A673 (cell line): ENCODE measurements around the gene SAMHD1. TPM values are rescaled to one million over a fixed set of nuclear protein-coding genes. Genes with fewer than 3 reads are reported as not detected.
"Not testable (repeated sequence)": the region's sequence is repeated elsewhere in the genome, so short reads cannot be mapped to it uniquely, and the experiment has no call there.

Experiments
- BruUV-seq: library from RNA; stranded (reverse); fragments of 400-500 nt; replicated peaks from 2 replicates; lab custom pipeline; 2021; lab: Mats Ljungman, UMichigan
- CTCF ChIA-PET: fragments of 300-600 bp; sonication (Branson Sonifier 250); formaldehyde crosslinking; loops from one replicate; lab custom pipeline; 2022; ENCODE audit warnings: antibody characterized with exemption; lab: Charles Lee
- POLR2A ChIA-PET: fragments of 300-600 bp; sonication (Branson Sonifier 250); formaldehyde crosslinking; loops from one replicate; lab custom pipeline; 2022; ENCODE audit warnings: antibody characterized with exemption; ENCODE audit not compliant: low non-redundant PET; lab: Charles Lee
- DNase-seq: peaks from one replicate; pipeline ENCODE4 v3.0.0-alpha.2; 2015; ENCODE audit warnings: low spot score
- H3K27ac ChIP-seq: fragments of 200-600 bp; sonication (generic); 2 replicates; pipeline ENCODE4 v1.5.1; 2016; ENCODE audit warnings: mixed run types, low read depth, mild to moderate bottlenecking, mixed read lengths, antibody characterized with exemption, low read length; ENCODE audit not compliant: poor library complexity, severe bottlenecking
- H3K27me3 ChIP-seq: fragments of 200-600 bp; sonication (generic); replicated peaks from 2 replicates; pipeline ENCODE4 v1.6.1; 2017; ENCODE audit warnings: mixed run types, low read depth, mild to moderate bottlenecking, mixed read lengths, antibody characterized with exemption, low read length; ENCODE audit not compliant: insufficient read depth, poor library complexity
- H3K36me3 ChIP-seq: fragments of 200-600 bp; sonication (generic); 2 replicates; pipeline ENCODE4 v1.6.1; 2016; ENCODE audit warnings: mixed run types, mild to moderate bottlenecking, mixed read lengths, antibody characterized with exemption, low read length; ENCODE audit not compliant: insufficient read depth, poor library complexity, severe bottlenecking
- H3K4me1 ChIP-seq: fragments of 200-600 bp; sonication (generic); 2 replicates; pipeline ENCODE4 v1.6.1; 2017; ENCODE audit warnings: mixed run types, mild to moderate bottlenecking, mixed read lengths, antibody characterized with exemption, low read length; ENCODE audit not compliant: insufficient read depth, poor library complexity, severe bottlenecking
- H3K4me3 ChIP-seq: fragments of 200-600 bp; sonication (generic); 2 replicates; pipeline ENCODE4 v1.5.1; 2016; ENCODE audit warnings: low read depth, mixed run types, mild to moderate bottlenecking, mixed read lengths, low read length; ENCODE audit not compliant: poor library complexity, severe bottlenecking
- H3K9me3 ChIP-seq: fragments of 200-600 bp; sonication (generic); 2 replicates; pipeline ENCODE4 v1.6.1; 2016; ENCODE audit warnings: mixed run types, low read depth, mild to moderate bottlenecking, mixed read lengths, antibody characterized with exemption, low read length; ENCODE audit not compliant: poor library complexity, severe bottlenecking
- EZH2 ChIP-seq: fragments of 200-600 bp; sonication (generic); IDR thresholded peaks from 2 replicates; pipeline ENCODE4 v1.6.1; 2017; ENCODE audit warnings: borderline replicate concordance, low read depth, mild to moderate bottlenecking, mixed read lengths, antibody characterized with exemption, low read length; ENCODE audit not compliant: poor library complexity, severe bottlenecking
- intact Hi-C: fragments of 100-400 bp; cut with micrococcal nuclease; formaldehyde crosslinking; loops from one replicate; pipeline ENCODE4 v1.10.0; 2022; ENCODE audit not compliant: unreplicated experiment
- total RNA-seq: library from RNA; stranded (reverse); gene quantifications from 2 replicates; pipeline ENCODE4 v1.2.3, GENCODE V29; 2021
- TF ChIP-seq, protein P1 (sequence below): fragments of 300-800, 200-600 bp; sonication (generic); conservative IDR thresholded peaks from 2 replicates; pipeline ENCODE4 v1.5.1; 2017; ENCODE audit warnings: low read depth, mild to moderate bottlenecking, antibody characterized with exemption, low read length, moderate library complexity, mixed read lengths

SAMHD1 gene
- total RNA-seq, 1 experiment from 2014 or later: 10.9 TPM

- POLR2A ChIA-PET: no interaction called here
- TF ChIP-seq, protein P1, sequence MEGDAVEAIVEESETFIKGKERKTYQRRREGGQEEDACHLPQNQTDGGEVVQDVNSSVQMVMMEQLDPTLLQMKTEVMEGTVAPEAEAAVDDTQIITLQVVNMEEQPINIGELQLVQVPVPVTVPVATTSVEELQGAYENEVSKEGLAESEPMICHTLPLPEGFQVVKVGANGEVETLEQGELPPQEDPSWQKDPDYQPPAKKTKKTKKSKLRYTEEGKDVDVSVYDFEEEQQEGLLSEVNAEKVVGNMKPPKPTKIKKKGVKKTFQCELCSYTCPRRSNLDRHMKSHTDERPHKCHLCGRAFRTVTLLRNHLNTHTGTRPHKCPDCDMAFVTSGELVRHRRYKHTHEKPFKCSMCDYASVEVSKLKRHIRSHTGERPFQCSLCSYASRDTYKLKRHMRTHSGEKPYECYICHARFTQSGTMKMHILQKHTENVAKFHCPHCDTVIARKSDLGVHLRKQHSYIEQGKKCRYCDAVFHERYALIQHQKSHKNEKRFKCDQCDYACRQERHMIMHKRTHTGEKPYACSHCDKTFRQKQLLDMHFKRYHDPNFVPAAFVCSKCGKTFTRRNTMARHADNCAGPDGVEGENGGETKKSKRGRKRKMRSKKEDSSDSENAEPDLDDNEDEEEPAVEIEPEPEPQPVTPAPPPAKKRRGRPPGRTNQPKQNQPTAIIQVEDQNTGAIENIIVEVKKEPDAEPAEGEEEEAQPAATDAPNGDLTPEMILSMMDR: no peak
- TF ChIP-seq EZH2: no peak
- Histone ChIP-seq H3K9me3 (peaks cover 6% of the 10 kb centered on the region), H3K27me3 (no peaks in the 10 kb centered on the region), H3K27ac (no peak overlapping the region), H3K4me3 (no peak overlapping the region), H3K4me1 (no peaks in the 10 kb centered on the region), H3K36me3 (no peaks in the 10 kb centered on the region)
- no TSS peak for BruUV-seq
- CTCF ChIA-PET: no interaction called here
- DNase-seq: no peak
- intact Hi-C loops: no loop called here
Measured at GRCh38 chr20:36967636-36968035, 16.1 kb upstream of the SAMHD1 start.

DNA sequence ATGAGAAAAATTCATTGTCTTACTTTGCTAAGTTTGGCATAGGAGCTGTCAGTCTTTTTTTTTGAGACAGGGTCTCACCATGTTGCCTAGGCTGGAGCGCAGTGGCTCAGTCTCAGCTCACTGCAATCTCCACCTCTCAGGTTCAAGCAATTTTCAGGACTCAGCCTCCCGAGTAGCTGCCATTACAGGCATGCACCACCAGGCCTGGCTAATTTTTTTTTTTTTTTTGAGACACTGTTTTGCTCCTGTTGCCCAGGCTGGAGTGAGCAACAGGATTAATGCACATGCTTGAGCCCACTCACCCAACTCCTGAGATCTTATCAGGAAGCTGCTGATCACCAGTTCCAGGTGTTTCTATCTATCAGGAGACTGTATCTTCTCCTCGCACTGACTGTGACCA is 15.5 kb upstream of the SAMHD1 start:
- H3K9me3 ChIP-seq, H3K27ac ChIP-seq, H3K4me3 ChIP-seq, H3K36me3 ChIP-seq, POLR2A ChIA-PET, H3K4me1 ChIP-seq, intact Hi-C loops, DNase-seq, H3K27me3 ChIP-seq, BruUV-seq: not testable (repeated sequence)
- CTCF ChIA-PET: interaction anchor here (0.6 kb wide), 1 partner anchor 47 kb away, joined by 4 read pairs; no protein-coding TSS in a partner anchor

GRCh38 chr20:36962354-36962941 is 10.9 kb upstream of the SAMHD1 start:
- H3K4me3 ChIP-seq, H3K9me3 ChIP-seq, H3K36me3 ChIP-seq, H3K4me1 ChIP-seq, BruUV-seq, H3K27ac ChIP-seq, DNase-seq, CTCF ChIA-PET, intact Hi-C loops, POLR2A ChIA-PET, H3K27me3 ChIP-seq: not testable (repeated sequence)

DNA sequence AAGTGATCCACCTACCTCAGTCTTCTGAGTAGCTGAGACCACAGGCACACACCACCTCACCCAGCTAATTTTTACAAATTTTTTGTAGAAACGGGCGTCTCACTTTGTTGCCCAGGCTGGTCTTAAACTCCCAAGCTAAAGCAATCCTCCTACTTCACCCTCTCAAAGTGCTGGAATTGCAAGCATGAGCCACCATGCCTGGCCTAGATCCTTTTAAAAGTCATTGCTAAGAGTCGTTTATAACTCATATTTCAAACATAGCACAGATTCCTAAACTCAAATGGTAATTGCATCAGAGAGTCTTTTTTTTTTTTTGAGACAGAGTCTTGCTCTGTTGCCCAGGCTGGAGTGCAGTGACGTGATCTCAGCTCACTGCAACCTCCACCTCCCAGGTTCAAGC is 7.7 kb upstream of the SAMHD1 start:
- no TSS peak for BruUV-seq
- peaks cover 7% of the 10 kb centered on the region for H3K9me3 ChIP-seq
- no peaks in the 10 kb centered on the region for H3K27me3 ChIP-seq
- H3K36me3 ChIP-seq: no peaks in the 10 kb centered on the region
- intact Hi-C loops: no loop called here
- no peaks in the 10 kb centered on the region for H3K4me1 ChIP-seq
- no peak overlapping the region for H3K27ac ChIP-seq
- no peak for DNase-seq
- no peak for TF ChIP-seq EZH2
- TF ChIP-seq, protein P1: no peak
- POLR2A ChIA-PET: no interaction called here
- CTCF ChIA-PET: no interaction called here
- H3K4me3 ChIP-seq: no peak overlapping the region
